ENCODE results near the gene PLEKHJ1.

Gene PLEKHJ1

DNA sequence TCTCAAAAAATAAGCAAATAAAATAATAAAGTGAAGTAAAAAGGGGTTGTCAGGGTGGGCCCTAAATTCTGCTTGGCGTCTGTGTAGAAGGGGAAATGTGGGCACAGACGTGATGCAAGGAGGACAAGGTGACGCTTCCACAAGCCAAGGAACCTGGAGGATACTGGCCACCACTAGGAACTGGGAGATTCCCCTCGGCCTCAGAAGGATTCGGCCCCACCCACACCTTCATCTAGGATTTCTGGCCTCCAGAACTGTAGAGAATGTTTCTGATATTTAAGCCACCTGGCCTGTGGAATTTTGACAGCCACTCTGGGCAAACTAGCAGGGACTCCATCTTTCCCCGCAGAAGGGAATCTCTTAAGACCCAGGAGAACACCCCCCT, 1.1 kb downstream of the PLEKHJ1 start:
- DNase-seq: no peak

DNA sequence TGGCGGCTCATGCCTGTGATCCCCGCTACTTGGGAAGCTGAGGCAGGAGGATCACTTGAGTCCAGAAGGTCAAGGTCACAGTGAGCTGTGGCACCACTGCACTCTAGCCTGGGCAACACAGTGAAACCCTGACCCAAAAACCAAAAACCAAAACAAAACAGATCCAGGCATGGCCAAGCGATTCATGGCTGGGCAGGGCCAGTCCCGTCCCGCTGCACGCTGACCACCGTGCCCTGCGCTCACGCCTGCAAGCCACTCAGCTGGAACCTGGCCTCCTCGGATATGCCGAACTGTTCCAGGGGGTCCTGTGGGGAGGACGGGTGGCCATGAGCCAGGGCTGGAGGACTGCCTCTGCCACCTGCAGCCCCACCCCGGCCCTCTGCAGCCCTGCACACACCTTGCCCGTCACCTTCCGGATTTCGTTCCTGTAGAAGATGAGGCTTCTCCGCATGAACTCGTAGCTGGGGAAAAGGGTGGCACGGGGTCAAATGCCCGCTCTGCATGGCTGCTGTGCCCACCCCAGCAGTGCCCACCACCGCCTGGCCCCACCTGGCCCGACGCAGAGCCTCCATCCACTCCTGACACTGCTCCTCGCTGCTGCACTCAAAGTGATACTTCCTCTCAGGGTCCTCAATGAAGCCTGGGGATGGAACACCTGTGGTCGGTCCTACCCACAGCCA, 2.4 kb downstream of the PLEKHJ1 start:
- DNase-seq: no peak

DNA sequence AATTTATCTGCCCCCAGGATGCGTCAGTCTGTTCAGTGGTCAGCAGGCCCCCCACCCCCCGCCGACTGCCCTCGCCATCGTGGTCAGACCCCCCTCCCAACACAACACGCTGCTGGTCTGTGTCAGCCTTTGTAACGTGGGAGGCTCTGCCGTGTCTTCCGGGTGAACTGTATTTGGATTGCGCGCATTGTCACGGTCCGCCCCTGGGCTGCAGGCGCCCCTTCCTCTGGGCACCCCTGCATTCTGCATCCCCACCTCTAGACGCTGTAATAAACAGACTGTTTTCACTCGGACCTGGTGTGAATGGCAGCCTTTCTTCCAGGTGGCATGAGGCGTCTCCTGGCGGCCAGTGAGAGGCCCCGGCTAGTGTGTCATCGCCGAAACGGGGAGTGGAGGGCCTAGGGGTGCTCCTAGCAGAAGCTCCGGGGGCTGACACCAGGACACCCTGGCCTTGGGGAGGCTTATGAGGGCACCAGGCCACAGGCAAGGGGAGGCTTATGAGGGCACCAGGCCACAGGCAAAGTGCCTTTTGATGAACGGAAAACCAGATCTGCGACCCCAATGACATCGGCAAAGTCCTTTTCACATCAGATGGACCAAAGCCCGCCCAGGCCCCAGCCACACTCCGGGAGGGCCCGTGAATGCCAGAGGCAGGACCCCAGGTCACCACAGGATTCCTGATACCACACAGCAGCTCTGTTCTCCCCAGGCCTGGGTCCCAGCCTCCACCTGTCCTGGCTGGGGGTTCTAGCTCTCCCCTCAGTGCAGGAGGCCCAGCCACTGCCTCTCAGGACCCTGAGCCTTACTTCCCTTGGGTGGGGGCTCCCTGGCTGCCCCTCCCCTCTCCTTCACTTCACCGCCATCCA, 3.6 kb downstream of the PLEKHJ1 start:
- DNase-seq: no peak

DNA sequence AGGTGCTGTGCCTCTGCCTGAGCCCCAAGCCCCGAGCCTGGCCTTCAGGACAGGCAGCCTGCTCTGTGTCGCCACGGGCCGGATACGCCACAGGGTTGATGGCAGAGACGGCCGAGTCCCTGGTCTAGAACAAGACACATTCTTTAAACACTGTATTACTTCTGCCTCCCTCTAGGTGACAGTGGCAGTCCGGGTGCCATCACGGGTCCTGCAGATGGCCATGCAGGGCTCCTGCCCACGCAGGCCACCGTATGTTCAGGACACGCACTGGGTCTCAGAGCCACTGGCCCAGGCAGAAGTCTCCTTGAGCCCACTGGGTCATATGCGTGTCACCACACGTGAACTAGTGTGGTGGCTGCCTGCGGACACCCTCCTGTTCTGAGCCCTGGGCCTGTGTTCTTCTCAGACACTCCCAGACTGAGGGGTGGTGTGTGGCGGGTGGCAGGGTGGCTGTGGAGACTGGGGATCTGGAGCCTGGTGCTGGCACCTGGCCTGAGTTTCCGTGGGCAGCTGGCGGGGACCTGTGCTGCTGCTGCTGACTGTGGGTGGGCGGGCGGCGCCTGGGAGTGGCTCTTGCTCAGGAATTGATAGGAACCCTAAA, 4.4 kb downstream of the PLEKHJ1 start:
- no peak for DNase-seq

DNA sequence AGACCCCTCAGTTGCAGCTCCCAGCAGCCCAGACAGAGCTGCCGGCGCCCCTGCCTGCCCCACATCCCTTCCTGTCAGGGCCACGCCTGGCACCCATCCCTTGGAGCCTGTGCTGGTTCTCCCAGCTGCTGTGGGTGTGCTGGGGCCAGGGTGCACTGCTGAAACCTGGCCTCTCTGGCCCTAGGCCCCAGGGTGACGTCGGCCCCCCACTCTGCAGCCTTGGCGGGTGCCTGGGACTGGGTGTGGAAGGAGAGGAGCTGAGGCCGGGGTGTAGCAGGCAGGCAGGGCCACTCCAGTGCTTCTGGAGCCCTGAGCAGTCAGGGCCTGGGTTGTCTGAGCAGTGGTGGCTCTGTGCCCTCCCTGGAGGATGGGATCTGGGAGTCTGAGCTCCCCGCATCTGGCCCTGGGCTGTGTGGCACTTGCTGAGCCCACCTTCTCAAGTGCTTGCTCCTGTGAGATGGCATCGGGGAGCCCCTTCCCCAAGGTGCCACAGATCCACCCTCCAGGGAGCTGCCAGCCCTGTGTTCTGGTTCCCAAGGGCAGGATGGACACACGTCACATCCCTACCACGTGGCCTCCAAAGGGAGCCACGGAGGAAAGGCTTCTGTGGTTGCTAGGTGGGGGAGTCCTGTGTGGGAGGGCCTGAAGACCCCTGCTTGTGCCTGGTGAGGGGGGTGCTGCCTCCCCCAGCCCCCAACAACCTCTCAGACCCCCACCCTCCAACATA, 5.2 kb downstream of the PLEKHJ1 start:
- no peak for DNase-seq

DNA sequence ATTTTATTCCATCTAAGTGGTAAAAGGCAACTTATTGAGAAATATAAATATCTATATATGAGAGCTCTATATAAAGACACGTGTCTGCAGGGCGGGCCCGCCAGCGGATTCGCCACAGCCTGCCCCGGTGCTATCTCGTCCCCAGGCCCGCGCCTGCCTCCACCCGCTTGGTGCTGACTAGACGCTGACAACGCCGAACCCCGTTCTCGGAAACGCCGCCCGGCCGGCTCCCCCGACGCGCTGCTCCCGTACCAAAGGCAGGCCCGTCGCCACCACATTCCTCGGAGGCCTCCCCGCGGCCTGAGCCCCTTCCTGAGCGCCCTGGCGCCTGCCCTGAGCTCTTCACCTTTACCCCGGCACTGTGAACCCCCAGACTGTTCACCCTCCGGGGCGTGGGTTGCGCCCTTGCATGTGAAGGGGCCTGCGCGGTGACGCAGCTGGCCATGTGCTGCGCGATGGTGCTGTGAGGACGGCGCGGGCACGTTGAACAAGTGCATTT, 6.0 kb downstream of the PLEKHJ1 start:
- no peak for DNase-seq

DNA sequence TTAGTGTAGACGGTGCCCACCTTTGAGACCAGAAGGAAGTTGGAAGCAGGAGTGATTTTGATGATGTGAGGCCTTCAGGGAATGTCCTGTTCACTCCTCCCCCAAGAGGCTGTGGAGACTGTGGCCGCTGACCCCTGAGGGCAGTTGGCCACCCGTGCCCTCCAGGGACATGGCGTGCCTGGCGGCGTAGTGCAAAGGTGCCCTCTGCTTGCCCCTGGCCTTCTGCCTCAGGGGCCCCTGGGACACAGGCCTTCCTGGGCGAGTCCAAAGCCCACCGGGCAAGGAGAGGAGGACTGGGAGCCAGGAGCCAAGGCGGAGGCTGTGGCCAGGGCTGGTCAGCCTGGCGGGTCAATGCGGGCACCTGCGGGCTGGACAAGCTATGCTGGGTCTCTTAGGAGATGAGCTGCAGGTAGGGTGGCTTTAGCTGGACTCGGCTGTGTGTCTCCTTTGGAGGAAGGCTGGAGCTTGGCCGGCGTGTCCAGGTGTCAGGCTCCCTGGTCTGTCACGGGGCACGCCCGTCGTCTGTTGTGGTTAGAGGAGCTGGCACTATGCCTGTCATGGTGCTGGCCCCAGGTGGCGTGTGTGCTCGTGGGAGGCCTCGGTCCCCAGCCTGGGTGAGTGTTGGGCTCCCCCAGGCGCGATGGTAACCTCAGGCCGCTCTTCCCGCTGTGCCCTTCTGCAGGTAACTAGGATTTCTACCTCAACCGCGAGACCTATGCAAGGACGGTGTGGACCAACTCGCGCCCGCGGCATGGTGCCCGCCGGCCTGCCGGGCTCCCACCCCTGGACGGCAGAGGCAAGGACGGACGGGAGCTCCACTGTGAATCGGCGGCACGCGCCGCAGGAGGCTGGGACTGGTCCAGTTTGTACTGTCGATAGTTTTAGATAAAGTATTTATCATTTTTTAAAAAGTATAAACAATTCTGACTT, 6.8 kb downstream of the PLEKHJ1 start:
- DNase-seq: no peak

DNA sequence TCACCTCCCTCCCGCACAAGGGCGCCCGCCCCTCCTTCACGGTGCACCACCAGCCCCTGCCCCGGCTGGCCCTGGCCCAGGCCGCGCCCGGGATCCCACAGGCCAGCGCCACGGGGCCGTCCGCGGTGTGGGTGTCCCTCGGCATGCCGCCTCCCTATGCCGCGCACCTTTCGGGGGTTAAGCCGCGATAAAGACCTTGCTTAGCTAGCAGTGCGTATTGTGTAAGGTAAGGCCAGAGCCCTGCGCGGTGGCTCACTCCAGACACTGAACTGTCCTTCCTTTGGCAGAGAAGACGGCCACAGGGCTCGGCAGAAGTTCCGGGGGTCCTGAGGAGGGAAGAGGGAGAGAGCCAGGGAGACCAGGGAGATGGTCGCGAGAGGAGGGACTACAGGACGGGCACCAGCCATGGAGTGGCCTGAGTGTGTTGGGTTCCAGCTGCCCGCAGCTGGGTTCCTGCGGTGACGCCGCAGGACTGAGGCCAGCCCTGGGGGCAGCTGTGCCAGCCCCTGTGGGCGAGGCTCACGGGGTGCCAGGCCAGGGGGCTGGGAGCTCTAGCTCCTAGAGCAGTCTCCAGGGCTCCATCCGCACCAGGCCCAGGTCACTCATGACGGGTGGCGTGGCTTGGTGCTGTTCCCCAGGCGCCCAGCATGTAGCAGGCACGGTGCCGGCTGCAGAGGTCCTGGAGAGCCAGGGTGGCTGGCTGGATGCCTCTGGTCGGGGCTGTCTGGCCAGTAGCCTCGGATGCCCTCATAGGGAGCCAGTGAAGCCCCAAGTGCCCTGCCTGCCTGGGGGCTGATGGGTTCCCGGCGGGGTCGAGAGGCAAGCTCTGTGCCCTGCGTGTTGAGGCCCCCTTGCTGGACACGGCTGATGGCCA, 7.7 kb downstream of the PLEKHJ1 start:
- DNase-seq: no peak

DNA sequence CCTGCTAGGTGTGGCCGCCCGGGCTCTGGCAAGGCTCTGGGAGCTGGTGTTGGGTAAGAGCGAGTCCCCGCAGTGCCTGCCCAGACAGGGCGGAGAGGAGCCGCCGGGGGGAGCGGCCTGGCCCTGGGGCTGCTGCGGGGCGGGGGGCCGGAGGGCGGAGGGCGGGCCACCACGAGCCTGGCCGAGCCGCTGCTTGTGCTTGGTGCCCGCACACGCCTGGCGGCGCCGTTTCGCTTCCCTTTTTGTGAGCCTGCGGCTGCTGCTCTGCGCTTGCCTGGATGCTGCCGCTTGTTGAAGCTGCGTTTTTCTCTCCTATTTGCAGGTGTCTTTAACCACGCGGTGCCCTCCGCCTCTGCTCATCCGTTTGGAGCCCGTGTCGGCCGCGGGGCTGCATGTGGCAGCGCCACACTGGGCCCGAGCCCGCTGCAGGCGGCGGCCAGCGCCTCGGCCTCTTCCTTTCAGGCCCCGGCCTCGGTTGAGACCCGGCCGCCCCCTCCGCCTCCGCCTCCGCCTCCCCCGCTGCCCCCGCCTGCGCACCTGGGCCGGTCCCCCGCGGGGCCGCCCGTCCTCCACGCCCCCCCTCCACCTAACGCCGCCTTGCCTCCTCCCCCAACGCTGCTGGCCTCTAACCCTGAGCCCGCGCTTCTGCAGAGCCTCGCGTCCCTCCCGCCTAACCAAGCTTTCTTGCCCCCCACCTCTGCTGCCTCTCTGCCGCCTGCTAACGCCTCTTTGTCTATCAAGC, 8.5 kb downstream of the PLEKHJ1 start:
- no peak for DNase-seq

DNA sequence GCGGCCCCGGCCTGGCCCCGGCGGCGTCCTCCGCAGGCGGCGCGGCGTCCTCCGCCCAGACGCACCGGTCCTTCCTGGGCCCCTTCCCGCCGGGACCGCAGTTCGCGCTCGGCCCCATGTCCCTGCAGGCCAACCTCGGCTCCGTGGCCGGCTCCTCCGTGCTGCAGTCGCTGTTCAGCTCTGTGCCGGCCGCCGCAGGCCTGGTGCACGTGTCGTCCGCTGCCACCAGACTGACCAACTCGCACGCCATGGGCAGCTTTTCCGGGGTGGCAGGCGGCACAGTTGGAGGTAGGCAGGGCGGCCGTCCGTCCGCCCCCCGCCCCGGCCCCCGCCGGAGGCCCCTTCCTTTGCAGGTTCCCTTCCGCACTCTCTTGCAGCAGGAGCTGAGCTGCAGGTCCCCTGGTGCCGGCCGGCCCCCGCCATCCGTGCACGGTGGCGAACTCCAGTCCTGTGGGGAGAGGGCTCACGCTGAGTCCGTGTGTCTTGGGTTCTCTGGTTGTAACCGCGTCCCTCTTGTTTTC, 9.2 kb downstream of the PLEKHJ1 start:
- no peak for DNase-seq

DNA sequence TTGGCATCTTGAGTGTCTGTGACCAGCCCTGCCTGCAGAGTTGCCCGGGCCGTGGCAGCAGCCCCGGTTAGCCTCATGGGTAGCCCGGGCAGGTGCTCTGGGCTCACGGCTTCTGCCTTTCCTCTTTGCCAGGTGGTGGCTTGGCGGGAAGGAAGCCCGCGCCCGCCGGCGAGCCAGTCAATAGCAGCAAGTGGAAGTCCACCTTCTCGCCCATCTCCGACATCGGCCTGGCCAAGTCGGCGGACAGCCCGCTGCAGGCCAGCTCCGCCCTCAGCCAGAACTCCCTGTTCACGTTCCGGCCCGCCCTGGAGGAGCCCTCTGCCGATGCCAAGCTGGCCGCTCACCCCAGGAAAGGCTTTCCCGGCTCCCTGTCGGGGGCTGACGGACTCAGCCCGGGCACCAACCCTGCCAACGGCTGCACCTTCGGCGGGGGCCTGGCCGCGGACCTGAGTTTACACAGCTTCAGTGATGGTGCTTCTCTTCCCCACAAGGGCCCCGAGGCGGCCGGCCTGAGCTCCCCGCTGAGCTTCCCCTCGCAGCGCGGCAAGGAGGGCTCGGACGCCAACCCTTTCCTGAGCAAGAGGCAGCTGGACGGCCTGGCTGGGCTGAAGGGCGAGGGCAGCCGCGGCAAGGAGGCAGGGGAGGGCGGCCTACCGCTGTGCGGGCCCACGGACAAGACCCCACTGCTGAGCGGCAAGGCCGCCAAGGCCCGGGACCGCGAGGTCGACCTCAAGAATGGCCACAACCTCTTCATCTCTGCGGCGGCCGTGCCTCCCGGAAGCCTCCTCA, 9.9 kb downstream of the PLEKHJ1 start:
- DNase-seq: no peak

DNA sequence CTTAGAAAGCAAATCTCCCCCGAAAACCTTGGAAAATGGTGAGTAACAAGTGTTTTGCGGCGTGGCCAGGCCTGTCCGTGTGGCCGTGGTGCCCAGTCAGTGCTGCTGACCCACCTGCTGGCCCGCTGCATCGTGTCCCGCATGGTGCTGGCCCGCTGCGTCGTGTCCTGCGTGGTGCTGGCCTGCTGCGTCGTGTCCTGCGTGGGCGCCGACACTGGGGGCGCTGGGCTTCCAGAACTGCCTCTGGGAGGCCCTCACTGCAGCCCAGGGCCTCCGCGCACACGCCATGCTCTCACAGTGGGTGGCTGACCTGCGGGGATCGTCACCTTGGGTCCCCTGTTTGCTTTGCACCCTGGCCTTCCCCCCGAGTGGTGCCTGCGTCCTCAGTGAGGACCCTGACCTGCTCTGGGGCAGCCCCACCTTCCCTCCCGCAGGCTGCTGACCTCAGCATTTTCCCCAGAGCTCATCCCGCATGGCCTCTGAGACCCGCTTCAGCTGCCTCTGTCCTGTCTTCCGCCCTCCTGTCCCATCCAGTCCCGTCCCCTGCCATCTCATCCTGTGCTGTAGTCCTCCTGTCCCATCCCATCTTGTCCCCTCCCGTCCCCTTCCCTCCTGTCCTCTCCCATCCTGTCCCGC, 10.6 kb downstream of the PLEKHJ1 start:
- no peak for DNase-seq

DNA sequence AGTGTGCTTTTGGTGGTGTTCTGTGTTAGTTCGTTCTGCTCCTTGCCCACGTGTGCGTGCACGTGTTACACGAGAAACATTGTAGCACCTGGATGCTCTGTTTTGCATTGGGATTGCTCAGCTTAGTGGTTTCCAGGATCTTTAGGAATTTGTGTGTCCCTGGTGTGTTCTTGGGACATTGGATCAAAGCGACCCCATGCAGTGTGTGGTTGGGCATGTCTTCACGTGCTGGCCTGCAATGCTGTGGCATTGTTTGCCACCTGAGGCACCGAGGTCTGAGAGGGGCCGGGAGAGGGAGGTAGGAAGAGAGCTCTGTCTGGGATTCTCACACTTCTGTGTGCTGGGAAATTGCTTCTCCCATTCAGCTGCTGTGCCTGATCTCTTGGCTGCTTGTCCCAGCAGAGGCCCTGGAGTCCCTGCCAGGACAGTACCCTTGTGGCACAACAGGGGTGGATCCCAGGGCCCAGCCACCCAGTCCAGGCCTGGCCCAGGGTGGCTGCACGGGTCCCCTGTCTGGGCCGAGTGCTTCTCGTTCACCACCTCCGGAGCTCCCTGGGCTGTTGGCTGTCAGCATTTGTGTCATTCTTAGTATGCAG, 11.3 kb downstream of the PLEKHJ1 start:
- no peak for DNase-seq

DNA sequence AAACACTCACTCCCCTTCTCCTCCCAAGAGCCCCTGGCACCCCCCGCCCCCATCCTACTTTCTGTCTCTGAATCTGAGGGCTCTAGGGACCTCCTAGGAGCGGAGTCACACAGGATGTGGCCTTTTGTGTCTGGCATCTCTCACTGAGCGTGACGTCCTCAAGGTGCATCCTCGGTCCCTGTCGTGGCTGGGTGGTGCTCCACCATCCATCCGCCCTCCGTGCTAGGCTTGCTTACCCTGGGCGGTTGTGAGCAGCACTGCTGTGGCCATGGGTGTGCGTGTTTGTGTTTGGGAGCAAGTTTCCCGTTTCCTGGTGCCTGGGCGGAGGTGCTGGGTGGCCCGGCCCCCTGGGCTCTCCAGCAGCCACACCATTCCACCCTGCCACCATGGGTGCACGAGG, 12.2 kb downstream of the PLEKHJ1 start:
- no peak for DNase-seq

DNA sequence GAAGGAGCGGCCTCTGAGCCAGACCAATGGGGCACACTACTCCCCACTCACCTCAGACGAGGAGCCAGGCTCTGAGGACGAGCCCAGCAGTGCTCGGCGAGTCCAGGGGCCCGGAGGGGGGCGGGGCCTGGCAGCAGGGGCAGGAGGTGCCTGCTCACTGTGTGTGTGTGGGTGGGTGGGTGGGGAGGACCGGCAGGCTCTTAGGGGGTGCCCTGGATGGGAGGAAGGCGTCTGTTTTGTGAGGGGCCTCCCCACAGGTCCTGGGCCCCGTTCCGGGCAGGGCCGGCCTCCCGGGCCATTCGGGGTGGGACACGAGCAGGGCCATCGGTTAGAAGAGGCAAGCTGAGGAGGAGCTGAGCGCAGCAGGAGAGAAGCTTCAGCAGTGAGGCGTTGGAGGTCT, 12.7 kb downstream of the PLEKHJ1 start:
- no peak for DNase-seq

DNA sequence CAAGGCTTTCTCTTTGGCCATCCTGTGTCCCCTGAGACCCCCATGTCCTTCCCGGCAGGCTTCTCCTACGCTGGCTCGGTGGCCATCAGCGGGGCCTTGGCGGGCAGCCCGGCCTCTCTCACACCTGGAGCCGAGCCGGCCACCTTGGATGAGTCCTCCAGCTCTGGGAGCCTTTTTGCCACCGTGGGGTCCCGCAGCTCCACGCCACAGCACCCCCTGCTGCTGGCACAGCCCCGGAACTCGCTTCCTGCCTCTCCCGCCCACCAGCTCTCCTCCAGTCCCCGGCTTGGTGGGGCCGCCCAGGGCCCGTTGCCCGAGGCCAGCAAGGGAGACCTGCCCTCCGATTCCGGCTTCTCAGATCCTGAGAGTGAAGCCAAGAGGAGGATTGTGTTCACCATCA, 14.2 kb downstream of the PLEKHJ1 start:
- no peak for DNase-seq

DNA sequence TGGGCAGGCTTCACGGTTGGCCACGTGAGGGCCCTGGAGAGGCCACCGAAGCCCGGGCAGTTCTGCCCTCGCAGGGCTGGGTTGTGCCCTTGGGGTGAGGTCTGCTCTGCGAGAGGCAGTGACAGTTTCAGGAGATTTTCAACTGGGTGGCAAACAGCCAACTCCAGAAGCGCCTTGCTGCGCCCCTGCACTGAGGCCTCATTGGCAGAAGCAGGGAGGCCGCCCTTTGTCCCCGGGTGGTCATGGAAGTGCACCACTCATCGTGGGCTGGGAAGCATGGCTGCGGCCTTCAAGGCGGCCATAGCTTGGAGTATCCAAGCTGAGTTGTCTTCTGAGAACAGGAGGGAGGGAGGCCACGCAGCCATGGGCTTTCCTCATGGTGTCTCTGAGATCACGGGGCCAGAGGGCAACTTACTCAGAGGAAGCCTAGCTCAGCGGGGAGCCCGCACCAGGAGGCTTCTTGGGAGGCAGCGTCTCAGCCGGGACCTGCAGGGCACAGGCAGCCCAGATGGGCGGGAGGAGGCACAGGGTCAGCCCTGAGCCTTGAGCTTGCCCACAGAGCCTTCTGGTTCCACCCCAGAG, 14.8 kb downstream of the PLEKHJ1 start:
- no peak for DNase-seq

DNA sequence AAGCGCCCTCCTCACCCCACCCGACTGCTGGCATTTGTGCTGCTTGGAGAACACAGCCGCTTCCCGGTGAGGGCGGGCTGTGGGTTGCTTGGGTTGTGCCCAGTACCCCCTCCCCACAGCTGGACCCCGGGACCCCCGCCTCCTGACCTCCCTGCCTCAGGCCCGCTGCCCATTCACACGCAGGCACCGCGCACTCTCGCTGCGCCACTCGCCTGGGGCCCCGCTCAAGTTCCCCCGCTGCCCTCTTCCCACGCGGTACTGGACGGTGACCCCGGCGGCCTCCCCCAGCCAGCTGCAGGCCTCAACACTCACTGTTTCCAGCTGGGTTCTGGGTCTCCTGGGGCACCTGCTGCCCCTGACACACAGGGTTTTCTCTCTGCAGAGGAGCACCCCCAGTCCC, 16.4 kb downstream of the PLEKHJ1 start:
- no peak for DNase-seq

All from activated T-cell treated with anti-CD3 and anti-CD28 coated beads for 4 hours (primary cell).